Forelimb muscle (tissue), 1 donor: ENCODE results near the gene KLRD1. TPM values are rescaled to one million over a fixed set of nuclear protein-coding genes. Genes with fewer than 3 reads are reported as not detected.
"Not testable (repeated sequence)": the region's sequence is repeated elsewhere in the genome, so short reads cannot be mapped to it uniquely, and the experiment has no call there.

Source experiments
- DNase-seq: peaks from one replicate; pipeline ENCODE4 v3.0.0-alpha.2; 2013; ENCODE audit warnings: low read depth
- polyA plus RNA-seq: library from polyadenylated mRNA; unstranded; fragments of 120-200 nt; gene quantifications from one replicate; pipeline ENCODE4 v1.2.1, GENCODE V29; 2013; ENCODE audit not compliant: insufficient read length

Gene KLRD1
- polyA plus RNA-seq, 1 donor = 1.3 TPM

DNA sequence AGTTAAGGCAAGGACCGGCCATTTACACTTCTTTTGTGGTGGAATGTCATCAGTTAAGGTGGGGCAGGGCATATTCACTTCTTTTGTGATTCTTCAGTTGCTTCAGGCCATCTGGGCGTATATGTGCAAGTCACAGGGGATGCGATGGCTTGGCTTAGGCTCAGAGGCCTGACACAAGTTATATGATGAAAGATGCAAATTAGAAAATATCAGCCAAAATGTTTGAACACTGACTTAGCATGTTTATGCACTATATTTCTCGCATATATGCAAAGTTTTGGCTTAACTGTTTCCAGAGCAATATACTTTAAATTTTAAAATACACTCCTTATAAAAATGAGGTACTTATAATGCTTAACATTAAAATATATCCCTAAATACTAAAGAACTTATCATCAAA is 30.8 kb downstream of the KLRD1 start:
- not testable (repeated sequence) for DNase-seq

DNA sequence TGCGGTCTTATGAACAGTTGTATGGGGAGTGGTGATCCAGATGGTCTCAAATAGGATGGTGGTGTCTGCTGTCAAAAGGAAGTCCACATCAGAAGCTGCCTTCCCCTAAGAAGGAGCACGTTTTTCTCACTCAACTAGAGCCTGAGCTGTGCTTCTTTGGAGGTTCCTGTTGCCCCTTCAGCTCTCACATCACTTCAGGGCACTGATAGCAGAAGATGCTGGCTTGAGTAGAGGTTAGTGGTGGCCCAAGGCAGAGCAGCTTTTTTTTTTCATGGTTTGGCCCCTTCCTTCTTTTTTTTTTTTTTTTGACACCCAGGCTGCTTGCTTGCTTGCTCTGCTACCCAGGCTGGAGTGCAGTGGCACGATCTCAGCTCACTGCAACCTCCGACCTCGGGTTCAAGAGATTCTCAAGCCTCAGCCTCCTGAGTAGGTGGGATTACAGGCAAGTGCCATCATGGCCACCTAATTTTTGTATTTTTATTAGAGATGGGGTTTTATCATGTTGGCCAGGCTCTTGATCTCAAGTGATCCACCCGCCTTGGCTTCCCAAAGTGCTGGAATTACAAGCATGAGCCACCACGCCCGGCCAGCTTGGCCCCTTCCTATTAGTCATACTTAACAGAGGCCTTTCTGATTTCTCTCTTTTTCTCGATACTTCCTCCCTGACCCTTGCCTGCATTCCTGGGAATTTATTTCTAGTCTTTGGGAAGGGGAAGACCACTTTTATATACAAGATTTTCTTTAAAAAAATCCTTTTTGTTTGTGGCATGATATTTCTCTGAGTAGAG is 31.6 kb downstream of the KLRD1 start:
- DNase-seq = no peak

DNA sequence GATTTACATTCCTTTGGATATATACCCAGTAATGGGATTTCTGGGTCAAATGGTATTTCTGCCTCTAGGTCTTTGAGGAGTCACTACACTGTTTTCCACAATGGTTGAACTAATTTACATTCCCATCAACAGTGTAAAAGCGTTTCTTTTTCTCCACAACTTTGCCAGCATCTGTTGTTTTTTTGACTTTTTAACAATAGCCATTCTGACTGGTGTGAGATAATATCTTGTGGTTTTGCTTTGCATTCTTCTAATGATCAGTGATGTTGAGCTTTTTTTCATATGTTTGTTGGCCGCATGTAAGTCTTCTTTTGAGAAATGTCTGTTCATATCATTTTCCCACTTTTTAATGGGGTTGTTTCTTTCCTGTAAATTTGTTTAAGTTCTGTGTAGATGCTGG is 33.3 kb downstream of the KLRD1 start:
- DNase-seq = not testable (repeated sequence)

DNA sequence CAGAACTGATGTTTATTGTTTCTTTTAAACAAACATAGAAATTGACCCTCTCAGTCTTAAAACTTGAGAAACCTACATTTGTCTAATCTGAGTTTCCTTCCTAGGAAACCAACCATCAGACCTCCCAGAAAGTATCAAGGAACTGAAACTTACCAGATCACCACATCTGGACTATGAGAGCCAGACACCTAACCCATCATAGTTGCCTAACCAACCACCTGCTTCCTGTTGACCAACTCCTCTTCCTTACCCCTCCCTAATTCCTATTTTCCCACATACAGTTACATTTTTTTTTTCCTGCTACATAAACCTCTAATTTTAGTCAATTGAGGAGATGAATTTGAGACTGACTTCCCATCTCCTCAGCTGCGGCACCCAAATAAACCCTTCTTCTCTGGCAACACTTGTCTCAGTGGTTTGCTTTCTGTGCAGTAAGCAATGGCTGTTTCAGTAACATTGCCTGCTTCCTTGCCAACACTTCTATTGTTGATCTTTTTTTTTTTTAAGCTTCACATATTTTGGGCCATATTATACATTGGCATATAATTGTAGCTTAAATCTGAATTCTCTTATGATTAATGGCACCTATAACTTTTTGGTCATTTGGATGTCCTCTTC is 34.3 kb downstream of the KLRD1 start:
- no peak for DNase-seq

DNA sequence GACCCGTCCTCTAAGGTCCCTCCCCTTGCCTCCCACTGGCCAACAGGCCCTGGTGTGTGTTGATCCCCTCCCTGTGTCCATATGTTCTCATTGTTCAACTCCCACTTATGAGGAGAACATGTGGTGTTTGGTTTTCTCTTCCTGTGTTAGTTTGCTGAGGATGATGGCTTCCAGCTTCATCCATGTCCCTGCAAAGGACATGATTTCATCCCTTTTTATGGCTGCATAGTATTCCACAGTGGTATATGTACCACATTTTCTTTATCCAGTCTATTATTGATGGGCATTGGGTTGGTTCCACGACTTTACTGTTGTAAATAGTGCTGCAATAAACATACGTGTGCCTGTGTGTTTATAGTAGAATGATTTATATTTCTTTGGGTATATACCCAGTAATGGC is 43.8 kb downstream of the KLRD1 start:
- not testable (repeated sequence) for DNase-seq

DNA sequence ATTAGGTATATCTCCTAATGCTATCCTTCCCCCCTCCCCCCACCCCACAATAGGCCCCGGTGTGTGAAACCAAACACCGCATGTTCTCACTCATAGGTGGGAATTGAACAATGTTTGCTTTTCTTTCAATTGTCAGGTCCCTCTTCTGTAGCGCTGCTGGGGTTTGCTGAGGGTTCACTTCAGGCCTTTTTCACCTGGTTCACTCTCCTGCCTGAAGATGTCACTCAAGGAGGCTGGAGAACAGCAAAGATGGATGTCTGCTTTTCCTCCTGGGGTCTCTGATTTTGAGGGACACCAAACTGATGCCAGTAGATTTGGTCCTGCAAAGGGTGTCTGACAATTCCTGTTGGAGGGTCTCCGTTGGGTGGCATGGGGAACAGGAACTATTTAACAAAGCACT is 46.4 kb downstream of the KLRD1 start:
- no peak for DNase-seq

DNA sequence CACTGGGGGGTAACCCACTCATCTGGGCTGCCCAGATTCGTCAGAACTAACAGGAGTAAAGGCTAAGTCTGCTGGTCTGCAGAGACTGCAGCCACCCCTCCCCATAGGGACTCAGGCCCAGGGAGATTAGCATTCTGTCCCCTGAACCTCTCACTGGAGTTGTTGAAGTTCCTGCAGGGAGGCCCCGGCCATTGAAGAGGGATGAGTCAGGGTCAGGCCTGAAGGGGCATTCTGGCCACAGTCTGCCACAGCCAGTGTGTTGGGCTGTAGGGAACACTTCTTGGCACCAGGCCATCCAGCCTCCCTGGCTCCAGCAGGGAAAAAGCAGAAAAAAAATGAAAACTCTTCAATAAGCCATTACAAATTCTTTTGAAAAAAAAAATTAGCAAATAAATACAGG is 46.8 kb downstream of the KLRD1 start:
- no peak for DNase-seq

DNA sequence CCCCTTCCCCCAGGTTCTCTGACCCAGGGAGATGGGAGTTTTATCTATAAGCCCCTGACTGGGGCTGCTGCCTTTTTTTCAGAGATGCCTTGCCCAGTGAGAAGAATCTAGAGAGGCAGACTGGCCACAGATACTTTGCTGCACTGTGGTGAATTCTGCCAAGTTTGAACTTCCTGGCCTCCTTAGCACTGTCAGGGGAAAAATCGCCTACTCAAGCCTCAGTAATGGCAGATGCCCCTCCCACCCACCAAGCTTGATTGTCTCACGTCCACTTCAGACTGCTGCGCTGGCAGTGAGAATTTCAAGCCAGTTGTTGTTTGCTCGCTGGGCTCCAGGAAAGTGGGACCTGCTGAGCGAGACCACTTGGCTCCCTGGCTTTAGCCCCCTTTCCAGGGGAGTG is 50.5 kb downstream of the KLRD1 start:
- no peak for DNase-seq

DNA sequence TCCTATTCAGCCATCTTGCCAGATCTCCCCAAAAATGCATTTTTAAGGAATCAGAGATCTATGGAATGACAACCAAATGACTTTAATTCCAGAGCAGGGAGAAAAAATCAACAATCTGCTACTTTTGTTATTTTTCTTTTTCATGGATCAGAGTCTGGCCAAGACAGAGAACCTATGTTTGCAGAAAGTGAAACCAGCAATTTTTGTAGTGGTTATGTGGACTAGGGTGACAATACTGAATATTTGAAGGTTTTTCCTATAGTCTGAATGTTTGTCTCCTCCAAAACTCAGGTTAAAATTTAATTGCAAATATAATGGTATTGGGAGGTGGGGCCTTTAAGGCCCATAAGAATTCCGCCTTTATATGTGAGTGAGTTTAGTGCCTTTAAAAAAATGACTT is 51.3 kb downstream of the KLRD1 start:
- no peak for DNase-seq

DNA sequence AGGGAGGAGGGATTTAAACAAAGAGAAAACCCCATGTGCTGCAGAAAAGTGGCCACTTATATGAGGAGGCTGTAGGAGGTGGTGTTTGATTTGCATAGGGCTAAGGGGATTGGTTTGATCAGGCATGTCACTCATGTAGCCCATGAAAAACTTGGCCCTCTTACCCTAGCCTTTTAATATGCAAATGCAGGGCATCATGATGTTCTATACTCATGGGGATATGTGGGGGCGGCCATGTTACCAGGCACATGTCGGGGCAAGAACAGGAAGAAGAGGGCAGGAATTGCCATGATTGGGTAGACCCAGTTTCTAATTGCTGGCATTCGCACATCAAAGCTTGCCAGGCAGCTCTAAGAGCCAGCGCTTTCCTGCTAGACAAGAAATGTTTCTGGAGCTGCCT is 53.4 kb downstream of the KLRD1 start:
- DNase-seq = no peak

DNA sequence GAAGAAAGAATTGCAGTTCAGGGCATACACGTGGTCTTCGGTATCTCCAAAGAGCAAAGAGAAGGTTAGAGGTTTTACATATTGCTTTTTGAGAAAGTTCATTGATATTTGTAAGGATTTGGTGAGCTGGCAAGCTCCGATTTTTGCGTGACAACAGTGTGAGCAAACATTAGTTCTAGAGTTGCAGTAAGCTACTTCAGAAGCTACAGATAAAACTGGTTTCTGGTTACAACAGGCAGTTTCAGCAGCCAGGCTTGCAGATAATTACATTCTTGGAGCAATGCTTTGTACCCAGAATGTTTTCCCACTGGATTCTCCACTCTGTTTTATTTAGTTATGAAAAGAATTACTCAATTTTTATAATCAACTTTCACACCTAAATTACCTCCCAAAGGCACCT is 54.0 kb downstream of the KLRD1 start:
- DNase-seq = no peak

DNA sequence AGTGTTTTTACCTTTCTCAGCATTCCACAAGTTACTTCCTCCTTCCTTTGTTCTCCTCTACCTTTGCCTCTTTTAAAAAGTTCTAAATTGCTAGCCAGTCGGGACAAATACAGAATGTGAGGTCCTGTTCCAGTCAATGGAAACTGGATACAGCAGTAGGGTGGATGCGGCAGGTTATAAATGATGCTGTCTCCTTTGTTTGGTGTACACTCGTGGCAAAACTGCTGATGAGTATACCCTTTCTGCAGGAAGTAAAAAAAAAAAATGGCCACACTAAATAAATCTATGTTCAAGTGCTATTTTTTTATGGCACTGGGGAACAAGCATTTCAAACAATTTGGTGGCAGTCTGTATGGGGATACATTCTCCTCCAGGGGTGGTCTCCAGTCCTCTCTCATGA is 54.7 kb downstream of the KLRD1 start:
- DNase-seq = no peak

DNA sequence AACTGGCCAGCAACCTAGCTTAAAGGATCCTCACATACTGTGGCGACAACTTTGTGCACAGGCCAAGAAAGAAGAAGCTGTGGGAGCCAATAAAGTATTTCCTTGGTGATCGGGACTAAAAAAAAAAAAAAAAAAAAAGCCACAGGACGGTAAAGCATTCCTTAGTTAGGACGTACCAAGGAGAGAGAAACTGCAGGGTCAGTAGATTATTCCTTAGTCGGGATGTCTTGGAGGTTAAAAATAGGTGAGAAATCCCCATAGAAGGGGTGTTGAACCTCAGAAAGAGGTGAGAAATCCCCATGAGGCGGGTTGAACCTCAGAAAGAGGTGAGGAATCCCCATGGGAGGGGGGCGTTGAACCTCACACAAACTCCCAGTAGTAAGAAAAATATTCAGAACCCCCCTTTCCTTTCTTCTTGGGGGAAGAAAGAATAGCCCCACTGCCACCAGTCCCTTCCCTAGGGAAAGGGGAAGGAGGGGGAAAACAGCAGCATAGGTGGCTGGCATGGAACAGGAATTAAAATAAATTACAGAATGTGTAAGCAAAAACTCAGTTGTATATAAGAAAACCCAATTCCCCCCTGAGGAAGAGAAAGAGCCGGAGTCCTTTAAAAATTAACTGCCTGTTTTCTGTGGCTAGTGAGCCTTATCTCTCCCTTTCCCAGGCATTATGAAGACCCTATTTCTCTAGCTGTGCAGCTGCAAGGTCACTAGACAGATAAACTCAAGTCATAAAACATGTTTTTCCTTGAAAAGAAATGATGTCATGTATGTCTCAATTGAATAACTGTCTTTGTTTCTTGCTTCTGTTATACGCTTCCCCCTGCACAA is 55.4 kb downstream of the KLRD1 start:
- DNase-seq = no peak

DNA sequence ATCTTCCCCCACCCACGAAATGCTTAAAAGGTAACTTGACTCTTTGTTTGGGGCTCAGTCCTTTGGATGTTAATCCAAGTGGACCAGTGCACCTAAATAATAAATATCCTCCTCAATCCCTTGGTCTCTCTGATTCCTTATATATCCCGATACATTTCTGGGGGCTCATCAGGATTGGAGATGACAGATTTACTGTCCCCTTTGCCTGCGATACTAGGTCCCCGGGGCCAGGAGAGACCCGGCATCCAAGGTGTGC is 55.9 kb downstream of the KLRD1 start:
- no peak for DNase-seq

DNA sequence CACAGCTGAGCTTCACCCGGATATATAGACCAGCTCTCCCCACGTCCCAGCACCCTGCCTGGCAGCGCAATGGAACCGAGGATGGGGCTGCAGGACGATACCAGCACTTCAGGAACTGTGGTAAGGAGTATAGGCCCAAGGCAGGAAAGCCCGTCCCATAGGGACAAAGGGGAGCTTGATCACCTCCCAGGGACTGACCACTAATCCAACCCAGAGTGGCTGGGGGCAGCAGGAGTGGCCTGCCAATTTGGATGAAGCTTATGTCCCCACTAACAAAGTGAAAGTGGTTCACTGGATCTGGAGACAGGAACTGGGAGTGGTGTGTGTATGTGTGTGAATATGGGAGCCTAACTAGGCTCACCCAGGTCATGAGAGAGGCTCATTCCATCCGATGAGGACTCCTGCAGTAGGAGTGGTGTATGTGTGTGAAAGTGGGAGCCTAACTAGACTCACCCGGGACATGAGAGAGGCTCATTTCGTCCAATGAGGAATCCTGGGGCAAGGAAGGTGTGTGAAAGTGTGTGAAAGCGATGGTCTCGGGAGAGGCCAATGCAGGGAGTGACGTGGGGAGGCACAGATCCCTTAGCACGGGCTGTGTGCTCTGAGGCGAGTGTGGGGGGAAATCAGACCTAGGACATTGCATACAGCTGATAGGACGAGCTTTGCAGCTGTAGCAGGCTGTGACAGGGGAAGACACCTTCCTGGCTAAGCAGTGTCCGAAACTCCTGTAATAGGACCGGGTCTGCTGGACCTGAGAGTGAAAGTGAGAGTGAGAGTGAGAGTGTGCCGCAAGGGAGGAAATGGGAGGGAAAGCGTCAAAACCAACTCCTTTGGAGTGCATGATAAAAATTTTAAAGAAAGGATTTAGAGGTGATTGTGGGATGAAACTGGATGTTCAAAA is 56.5 kb downstream of the KLRD1 start:
- peak; percentile 38 for DNase-seq

DNA sequence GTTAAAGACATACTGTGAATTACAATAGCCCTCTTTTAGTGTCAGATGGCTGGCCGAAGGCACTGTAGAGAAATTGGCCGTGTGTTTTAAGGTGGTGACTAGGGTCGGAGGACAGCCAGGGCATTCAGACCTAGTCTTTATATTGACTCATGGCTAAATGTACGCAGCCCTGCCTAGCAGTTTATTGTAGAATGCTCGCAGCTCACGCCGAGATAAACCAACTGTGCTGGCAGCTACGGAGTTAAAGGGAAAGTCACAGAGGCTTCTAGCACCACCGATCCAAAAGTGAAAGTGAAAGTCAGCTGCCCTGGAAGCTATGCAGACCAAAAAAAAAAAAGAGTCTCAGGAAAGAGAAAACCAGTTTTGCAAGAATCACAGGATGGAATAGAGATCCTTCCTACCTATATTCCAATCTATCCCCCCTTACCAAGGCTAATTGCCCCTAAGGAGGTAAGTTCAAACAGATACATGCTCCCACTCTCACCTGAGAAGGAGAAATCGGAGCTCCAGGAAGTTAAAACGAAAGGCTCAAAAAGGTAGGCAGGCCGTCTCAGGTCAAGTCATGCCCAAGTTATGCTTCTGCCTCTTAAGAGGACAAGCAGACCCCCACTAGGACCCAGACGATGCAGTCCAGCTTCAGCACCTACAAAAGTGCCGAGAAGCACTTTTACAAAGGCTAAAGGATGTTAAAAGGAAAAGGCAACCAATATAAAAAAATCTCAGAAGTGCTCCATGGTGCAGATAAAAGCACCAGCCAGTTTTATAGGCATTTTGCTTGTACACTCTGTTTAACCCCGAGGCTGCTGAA is 57.3 kb downstream of the KLRD1 start:
- peak; percentile 83 for DNase-seq

DNA sequence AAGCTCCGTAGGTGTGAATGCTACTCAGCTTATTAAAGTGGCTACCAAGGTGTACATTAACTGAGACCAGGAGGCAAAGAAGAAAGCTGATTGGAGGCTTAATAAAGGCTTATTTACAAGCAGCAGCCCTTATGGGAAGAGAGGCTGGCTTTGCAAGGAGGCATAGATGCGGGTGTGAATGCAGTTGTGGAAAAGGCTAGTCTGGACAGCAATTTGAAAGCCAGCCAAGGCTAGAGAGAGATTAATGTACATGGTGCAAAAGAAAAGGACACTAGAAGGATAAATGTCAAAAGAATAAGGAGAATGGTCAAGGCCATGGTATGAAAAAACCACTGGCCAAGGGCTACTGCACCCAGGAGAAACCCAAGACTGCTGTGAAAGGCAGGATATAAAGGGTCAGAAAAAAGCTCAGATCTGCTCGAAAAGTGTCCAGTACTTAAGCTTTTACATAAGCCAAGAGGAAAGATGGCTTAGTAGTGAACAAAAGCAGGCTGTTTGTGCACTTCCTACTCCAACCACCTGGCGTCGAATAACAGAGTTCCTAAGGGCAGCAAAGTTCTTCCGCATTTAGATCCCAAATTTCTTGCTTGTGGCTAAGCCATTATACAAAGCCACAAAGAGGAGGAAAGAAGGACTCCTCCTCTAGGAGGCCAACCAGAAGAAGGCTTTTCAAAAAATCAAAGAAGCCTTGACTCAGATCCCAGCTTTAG is 58.2 kb downstream of the KLRD1 start:
- DNase-seq = no peak

DNA sequence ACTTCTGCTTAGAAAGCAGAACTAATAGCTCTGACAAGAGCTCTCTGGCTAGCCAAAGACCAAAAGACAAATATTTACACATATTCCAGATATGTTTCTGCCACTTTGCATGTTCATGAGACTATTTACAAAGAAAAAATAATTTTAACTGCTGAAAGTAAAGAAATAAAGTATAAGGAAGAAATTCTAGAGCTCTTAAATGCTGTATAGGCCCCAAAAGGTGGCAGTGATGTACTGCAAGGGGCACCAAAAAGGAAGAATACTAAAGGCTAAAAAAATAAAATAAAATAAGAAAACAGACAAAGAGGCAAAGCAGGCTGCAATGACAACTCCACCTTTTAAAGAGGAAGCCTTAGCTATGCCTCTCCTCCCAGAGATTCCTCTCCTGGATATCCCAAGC is 59.2 kb downstream of the KLRD1 start:
- no peak for DNase-seq

DNA sequence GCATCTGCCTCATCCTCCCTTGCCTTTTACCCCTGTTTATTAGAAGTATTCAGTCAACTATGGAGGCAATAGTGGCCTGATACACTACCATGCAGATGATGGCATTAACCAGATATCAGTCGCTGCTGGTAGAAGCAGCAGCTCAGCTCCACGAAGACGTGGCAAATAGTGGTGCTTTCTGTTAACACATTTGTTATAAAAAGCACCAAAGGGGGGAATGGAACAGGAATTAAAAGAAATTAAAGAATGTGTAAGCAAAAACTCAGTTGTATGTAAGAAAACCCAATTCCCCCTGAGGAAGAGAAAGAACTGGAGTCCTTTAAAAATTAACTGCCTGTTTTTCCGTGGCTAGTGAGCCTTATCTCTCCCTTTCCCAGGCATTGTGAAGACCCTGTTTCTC is 60.0 kb downstream of the KLRD1 start:
- DNase-seq = not testable (repeated sequence)
